CD14-positive monocyte (primary cell): ENCODE data around the gene GPR39. TPM values are rescaled to one million over a fixed set of nuclear protein-coding genes. Genes with fewer than 3 reads are reported as not detected.

Experiments
- DNase-seq, 3 donors: peaks; one replicate each; pipeline ENCODE4 v3.0.0-alpha.2; 2011 to 2022
- H2AFZ ChIP-seq: 2 replicates; pipeline ENCODE4 v1.6.0; 2012; ENCODE audit warnings: mild to moderate bottlenecking, low read depth, low read length, inconsistent platforms; ENCODE audit not compliant: insufficient read depth, poor library complexity, severe bottlenecking
- H3K27ac ChIP-seq, 2 donors: 1 replicate in 1 of 2; 2 replicates in 1 of 2; pipeline ENCODE4 v1.5.1; 2012 to 2013; ENCODE audit warnings: low read length in 2 of 2, control low read depth in 1 of 2, inconsistent platforms in 1 of 2, low read depth in 1 of 2, mild to moderate bottlenecking in 1 of 2
- H3K27me3 ChIP-seq, 2 donors: one replicate each; pipeline versions ENCODE4 v1.6.0 to v1.6.1; 2011 to 2013; ENCODE audit warnings: low read length in 2 of 2; ENCODE audit not compliant: control insufficient read depth in 2 of 2, insufficient read depth in 2 of 2
- H3K36me3 ChIP-seq, 2 donors: replicated peaks in 1 of 2; 1 replicate in 1 of 2; 2 replicates in 1 of 2; pipeline versions ENCODE4 v1.5.1 to v1.6.1; 2012 to 2013; ENCODE audit warnings: low read length in 2 of 2, control low read depth in 1 of 2, inconsistent platforms in 1 of 2, mild to moderate bottlenecking in 1 of 2; ENCODE audit not compliant: insufficient read depth in 2 of 2, control insufficient read depth in 1 of 2
- H3K4me1 ChIP-seq, 2 donors: 1 replicate in 1 of 2; 2 replicates in 1 of 2; pipeline versions ENCODE4 v1.5.1 to v1.6.1; 2012 to 2013; ENCODE audit warnings: low read length in 2 of 2, control low read depth in 1 of 2, inconsistent platforms in 1 of 2, mild to moderate bottlenecking in 1 of 2, moderate library complexity in 1 of 2; ENCODE audit not compliant: insufficient read depth in 2 of 2, control insufficient read depth in 1 of 2
- H3K4me2 ChIP-seq: replicated peaks from 2 replicates; pipeline ENCODE3; 2012; ENCODE audit warnings: low read length, moderate library complexity, mild to moderate bottlenecking; ENCODE audit not compliant: poor library complexity, severe bottlenecking; ENCODE audit errors: extremely low read depth
- H3K4me3 ChIP-seq, 3 experiments: fragments of 200-600 bp in 1 of 3; sonication (generic) in 1 of 3; replicated peaks in 1 of 3; 1 replicate in 2 of 3; 2 replicates in 1 of 3; pipeline ENCODE4 v1.5.1; 2011 to 2013; ENCODE audit warnings: low read length in 3 of 3, mild to moderate bottlenecking in 3 of 3, control low read depth in 2 of 3, low read depth in 2 of 3, inconsistent platforms in 1 of 3, moderate library complexity in 1 of 3
- H3K79me2 ChIP-seq: 2 replicates; pipeline ENCODE4 v1.6.0; 2012; ENCODE audit warnings: mild to moderate bottlenecking, control low read depth, inconsistent platforms, low read length, moderate library complexity; ENCODE audit not compliant: insufficient read depth
- H3K9ac ChIP-seq: 2 replicates; pipeline ENCODE4 v1.6.0; 2017; ENCODE audit warnings: low read length, mild to moderate bottlenecking; ENCODE audit not compliant: insufficient read depth, poor library complexity, severe bottlenecking
- H3K9me3 ChIP-seq, 2 donors: replicated peaks in 1 of 2; 1 replicate in 1 of 2; 2 replicates in 1 of 2; pipeline versions ENCODE4 v1.5.1 to v1.6.1; 2012 to 2013; ENCODE audit warnings: low read length in 2 of 2, control low read depth in 1 of 2; ENCODE audit not compliant: control insufficient read depth in 1 of 2, insufficient read depth in 1 of 2
- H4K20me1 ChIP-seq: 2 replicates; pipeline ENCODE4 v1.6.0; 2012; ENCODE audit warnings: mild to moderate bottlenecking, low read length, control low read depth, moderate library complexity; ENCODE audit not compliant: insufficient read depth
- H3K27ac Mint-ChIP-seq, 7 donors: one replicate each; pipeline ENCODE4 v1.8.0; 2020; ENCODE audit warnings: mild to moderate bottlenecking in 7 of 7, mixed read lengths in 7 of 7, moderate library complexity in 6 of 7, inconsistent platforms in 2 of 7
- H3K27me3 Mint-ChIP-seq, 3 donors: one replicate each; pipeline ENCODE4 v1.8.0; 2021 to 2022; ENCODE audit warnings: low read depth in 3 of 3, mild to moderate bottlenecking in 3 of 3, mixed read lengths in 3 of 3, moderate library complexity in 3 of 3, inconsistent platforms in 1 of 3
- H3K36me3 Mint-ChIP-seq, 2 donors: one replicate each; pipeline ENCODE4 v1.8.0; 2020; ENCODE audit warnings: mixed read lengths in 2 of 2, inconsistent platforms in 1 of 2, mild to moderate bottlenecking in 1 of 2
- H3K4me1 Mint-ChIP-seq: one replicate; pipeline ENCODE4 v1.8.0; 2020; ENCODE audit warnings: mild to moderate bottlenecking, mixed read lengths
- H3K4me3 Mint-ChIP-seq, 2 donors: one replicate each; pipeline ENCODE4 v1.8.0; 2020; ENCODE audit warnings: mild to moderate bottlenecking in 2 of 2, mixed read lengths in 2 of 2, moderate library complexity in 1 of 2
- H3K9me3 Mint-ChIP-seq, 7 donors: one replicate each; pipeline ENCODE4 v1.8.0; 2020 to 2022; ENCODE audit warnings: mixed read lengths in 7 of 7, mild to moderate bottlenecking in 6 of 7, moderate library complexity in 6 of 7, inconsistent platforms in 2 of 7
- CTCF ChIP-seq: fragments of 200-600 bp; IDR thresholded peaks from one replicate; pipeline ENCODE4 v1.8.0; 2022; ENCODE audit warnings: antibody characterized with exemption, mild to moderate bottlenecking
- WGBS: methylation state at CpG from one replicate; pipeline ENCODE4 v1.1.5; 2013; ENCODE audit warnings: missing lambda C conversion rate; ENCODE audit not compliant: insufficient coverage; 5-methylcytosine and 5-hydroxymethylcytosine counted together
- intact Hi-C, 2 donors: fragments of 100-400 bp; cut with micrococcal nuclease; formaldehyde crosslinking; loops; one replicate each; pipeline versions ENCODE4 v1.15.0 to v1.15.1; 2023
- polyA plus RNA-seq, 3 donors: library from polyadenylated mRNA; depleted of rRNA in 1 of 3; unstranded in 2 of 3; stranded (reverse) in 1 of 3; fragments of 300-500 nt in 2 of 3; fragments of >200 nt in 1 of 3; fragmentation: Illumina TruSeq in 2 of 3; gene quantifications; 1 replicate in 2 of 3; 2 replicates in 1 of 3; pipeline ENCODE4 v1.2.3, GENCODE V29; 2012 to 2021

GPR39 gene
- polyA plus RNA-seq, 3 donors: 0.12 TPM; not detected in 2

DNA sequence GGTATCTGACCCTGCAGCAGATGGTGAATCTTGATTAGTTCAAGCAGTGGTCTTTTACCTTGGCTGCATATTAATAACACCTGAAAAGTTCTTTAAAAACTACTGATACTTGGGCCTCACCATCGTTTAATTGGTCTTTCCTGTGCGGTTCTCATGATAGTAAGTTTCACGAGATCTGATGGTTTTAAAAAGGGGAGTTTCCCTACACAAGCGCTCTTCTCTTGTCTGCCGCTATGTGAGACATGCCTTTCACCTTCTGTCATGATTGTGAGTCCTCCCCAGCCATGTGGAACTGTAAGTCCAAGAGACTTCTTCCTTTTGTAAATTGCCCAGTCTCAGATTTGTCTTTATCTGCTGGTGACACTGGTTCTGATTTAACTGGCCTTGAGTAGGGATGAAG lies 151.1 kb downstream of the GPR39 start:
- no peak for DNase-seq
- Histone ChIP-seq H3K27me3 (no peaks in the 10 kb centered on the region), H3K4me2 (no peak overlapping the region), H3K9me3 (no peaks in the 10 kb centered on the region), H3K36me3 (no peaks in the 10 kb centered on the region), H3K4me3 (no peak overlapping the region), H2AFZ (no peak overlapping the region), H3K79me2 (no peaks in the 10 kb centered on the region), H4K20me1 (no peaks in the 10 kb centered on the region), H3K27ac (no peak overlapping the region), H3K9ac (no peak overlapping the region), H3K4me1 (no peaks in the 10 kb centered on the region)
- Mint-ChIP-seq H3K36me3 (no peaks in the 10 kb centered on the region), H3K27ac (no peak overlapping the region), H3K27me3 (peaks cover 4 to 11% (median 8%) of the 10 kb centered on the region in 3 donors), H3K4me3 (no peak overlapping the region), H3K9me3 (peaks cover 0 to 17% (median 4%) of the 10 kb centered on the region in 7 donors), H3K4me1 (peaks cover 9% of the 10 kb centered on the region)
- intact Hi-C loops: no loop called here
- TF ChIP-seq CTCF: no peak
- WGBS: 90% methylated on average over 3 of the region's 5 CpGs

- Histone ChIP-seq H4K20me1 (no peaks in the 10 kb centered on the region), H3K4me2 (no peak overlapping the region), H3K27me3 (no peaks in the 10 kb centered on the region), H3K27ac (no peak overlapping the region), H3K9me3 (no peaks in the 10 kb centered on the region), H2AFZ (no peak overlapping the region), H3K79me2 (no peaks in the 10 kb centered on the region), H3K4me1 (no peaks in the 10 kb centered on the region), H3K4me3 (no peak overlapping the region), H3K9ac (no peak overlapping the region), H3K36me3 (no peaks in the 10 kb centered on the region)
- peaks cover 4 to 14% (median 8%) of the 10 kb centered on the region in 3 donors for H3K27me3 Mint-ChIP-seq
- 78% methylated on average over 3 of the region's 3 CpGs for WGBS
- intact Hi-C loops: no loop called here
- no peak for DNase-seq
- TF ChIP-seq CTCF: no peak
- no peak overlapping the region for H3K4me3 Mint-ChIP-seq
- peaks cover 0 to 17% (median 4%) of the 10 kb centered on the region in 7 donors for H3K9me3 Mint-ChIP-seq
- peaks cover 9% of the 10 kb centered on the region for H3K4me1 Mint-ChIP-seq
- H3K36me3 Mint-ChIP-seq: no peaks in the 10 kb centered on the region
- H3K27ac Mint-ChIP-seq: no peak overlapping the region
Measured at GRCh38 chr2:132568656-132569055, 152.1 kb downstream of the GPR39 start.
